ENCODE data around the gene PARVA.

GRCh38 chr11:12516387-12517105, 139.2 kb downstream of the PARVA start:
- TF ChIP-seq, protein P1, sequence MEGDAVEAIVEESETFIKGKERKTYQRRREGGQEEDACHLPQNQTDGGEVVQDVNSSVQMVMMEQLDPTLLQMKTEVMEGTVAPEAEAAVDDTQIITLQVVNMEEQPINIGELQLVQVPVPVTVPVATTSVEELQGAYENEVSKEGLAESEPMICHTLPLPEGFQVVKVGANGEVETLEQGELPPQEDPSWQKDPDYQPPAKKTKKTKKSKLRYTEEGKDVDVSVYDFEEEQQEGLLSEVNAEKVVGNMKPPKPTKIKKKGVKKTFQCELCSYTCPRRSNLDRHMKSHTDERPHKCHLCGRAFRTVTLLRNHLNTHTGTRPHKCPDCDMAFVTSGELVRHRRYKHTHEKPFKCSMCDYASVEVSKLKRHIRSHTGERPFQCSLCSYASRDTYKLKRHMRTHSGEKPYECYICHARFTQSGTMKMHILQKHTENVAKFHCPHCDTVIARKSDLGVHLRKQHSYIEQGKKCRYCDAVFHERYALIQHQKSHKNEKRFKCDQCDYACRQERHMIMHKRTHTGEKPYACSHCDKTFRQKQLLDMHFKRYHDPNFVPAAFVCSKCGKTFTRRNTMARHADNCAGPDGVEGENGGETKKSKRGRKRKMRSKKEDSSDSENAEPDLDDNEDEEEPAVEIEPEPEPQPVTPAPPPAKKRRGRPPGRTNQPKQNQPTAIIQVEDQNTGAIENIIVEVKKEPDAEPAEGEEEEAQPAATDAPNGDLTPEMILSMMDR (IDR thresholded peaks at IDR 0.05): no peak
- TF ChIP-seq POLR2A (IDR thresholded peaks at IDR 0.05): no peak

Data from thyroid gland (tissue), 4 donors.